Measurements from ENCODE around the gene NACC2. TPM values are rescaled to one million over a fixed set of nuclear protein-coding genes. Genes with fewer than 3 reads are reported as not detected.

Gene NACC2
- total and polyA plus RNA-seq, 10 of the 15 experiments (the other 5 are each of a cell fraction or from before 2014, with no cell fraction given) = 0.66 to 14.7 (median 3.5) TPM

DNA sequence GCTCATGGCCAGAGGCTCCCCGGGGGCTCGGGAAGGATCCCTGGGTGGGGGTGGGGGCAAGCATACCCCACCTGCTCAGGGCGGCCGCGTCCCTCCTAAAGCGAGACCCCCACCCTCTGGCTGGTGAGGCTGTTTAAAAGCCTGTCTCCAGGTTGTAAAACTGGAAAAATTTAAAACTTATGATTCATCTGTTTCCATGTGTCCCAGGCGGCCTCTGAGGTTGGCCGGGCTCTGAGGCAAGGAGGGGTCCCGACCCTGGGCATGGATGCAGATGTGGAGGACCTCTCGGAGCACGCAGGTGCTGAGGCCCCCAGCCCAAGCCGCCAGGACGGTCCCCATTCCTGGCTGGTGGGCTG lies 47.7 kb upstream of the NACC2 start:
- BruUV-seq (replicated peaks) = no TSS peak
- Histone ChIP-seq H3K4me3 (no peak overlapping the region), H3K27ac (ENCODE audit: control insufficient read depth, insufficient read depth) (no peak overlapping the region), H3K79me2 (ENCODE audit: control insufficient read depth, insufficient read depth, low read length) (no peaks in the 10 kb centered on the region), H3K27me3 (replicated peaks in 1 of 2; ENCODE audit: control insufficient read depth in 2 of 2, insufficient read depth in 2 of 2, low read length in 1 of 2) (peaks cover 0 to 2% of the 10 kb centered on the region in 2 experiments; a peak in 2 of 4 replicates), H2AFZ (ENCODE audit: control insufficient read depth, low read depth, low read length) (no peak overlapping the region), H3K4me1 (ENCODE audit: control insufficient read depth, insufficient read depth, low read length) (no peaks in the 10 kb centered on the region), H3K9ac (ENCODE audit: control insufficient read depth, insufficient read depth, low read length) (no peak overlapping the region), H3K36me3 (ENCODE audit: control insufficient read depth in 2 of 2, insufficient read depth in 2 of 2, low read length in 1 of 2) (no peaks in the 10 kb centered on the region), H3K4me2 (ENCODE audit: control insufficient read depth, insufficient read depth) (no peak overlapping the region), H4K20me1 (ENCODE audit: control insufficient read depth, insufficient read depth) (no peaks in the 10 kb centered on the region), H3K9me3 (replicated peaks; ENCODE audit: control insufficient read depth, insufficient read depth, low read length) (no peaks in the 10 kb centered on the region)
- CTCF ChIA-PET = no interaction called here
- ATAC-seq (no peak), DNase-seq (ENCODE audit: low read depth, low spot score) (no peak), FAIRE-seq (no peak)
- SMC1A ChIA-PET (ENCODE audit: uncharacterized antibody, unreplicated experiment) = no interaction called here
- in situ Hi-C loops (cut with MboI) (no loop called here), intact Hi-C loops (cut with micrococcal nuclease; ENCODE audit: unreplicated experiment) (no loop called here)
- TF ChIP-seq NBN (IDR thresholded peaks at IDR 0.05) (no peak), CHD1 (IDR thresholded peaks at IDR 0.05; ENCODE audit: low read depth, low read length) (no peak), CEBPB (IDR thresholded peaks at IDR 0.05; ENCODE audit: borderline replicate concordance in 1 of 2, low read depth in 2 of 2, low read length in 2 of 2) (no peak), TARDBP (IDR thresholded peaks at IDR 0.05; ENCODE audit: borderline replicate concordance) (no peak), RAD51 (IDR thresholded peaks at IDR 0.05) (no peak), HDGF (IDR thresholded peaks at IDR 0.05) (no peak), ZNF622 (IDR thresholded peaks at IDR 0.05) (no peak), KDM1A (IDR thresholded peaks at IDR 0.05; ENCODE audit: borderline replicate concordance) (no peak), MLLT1 (IDR thresholded peaks at IDR 0.05) (no peak)
- TF ChIP-seq, protein P1, sequence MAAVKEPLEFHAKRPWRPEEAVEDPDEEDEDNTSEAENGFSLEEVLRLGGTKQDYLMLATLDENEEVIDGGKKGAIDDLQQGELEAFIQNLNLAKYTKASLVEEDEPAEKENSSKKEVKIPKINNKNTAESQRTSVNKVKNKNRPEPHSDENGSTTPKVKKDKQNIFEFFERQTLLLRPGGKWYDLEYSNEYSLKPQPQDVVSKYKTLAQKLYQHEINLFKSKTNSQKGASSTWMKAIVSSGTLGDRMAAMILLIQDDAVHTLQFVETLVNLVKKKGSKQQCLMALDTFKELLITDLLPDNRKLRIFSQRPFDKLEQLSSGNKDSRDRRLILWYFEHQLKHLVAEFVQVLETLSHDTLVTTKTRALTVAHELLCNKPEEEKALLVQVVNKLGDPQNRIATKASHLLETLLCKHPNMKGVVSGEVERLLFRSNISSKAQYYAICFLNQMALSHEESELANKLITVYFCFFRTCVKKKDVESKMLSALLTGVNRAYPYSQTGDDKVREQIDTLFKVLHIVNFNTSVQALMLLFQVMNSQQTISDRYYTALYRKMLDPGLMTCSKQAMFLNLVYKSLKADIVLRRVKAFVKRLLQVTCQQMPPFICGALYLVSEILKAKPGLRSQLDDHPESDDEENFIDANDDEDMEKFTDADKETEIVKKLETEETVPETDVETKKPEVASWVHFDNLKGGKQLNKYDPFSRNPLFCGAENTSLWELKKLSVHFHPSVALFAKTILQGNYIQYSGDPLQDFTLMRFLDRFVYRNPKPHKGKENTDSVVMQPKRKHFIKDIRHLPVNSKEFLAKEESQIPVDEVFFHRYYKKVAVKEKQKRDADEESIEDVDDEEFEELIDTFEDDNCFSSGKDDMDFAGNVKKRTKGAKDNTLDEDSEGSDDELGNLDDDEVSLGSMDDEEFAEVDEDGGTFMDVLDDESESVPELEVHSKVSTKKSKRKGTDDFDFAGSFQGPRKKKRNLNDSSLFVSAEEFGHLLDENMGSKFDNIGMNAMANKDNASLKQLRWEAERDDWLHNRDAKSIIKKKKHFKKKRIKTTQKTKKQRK (IDR thresholded peaks at IDR 0.05; ENCODE audit: low read depth, low read length) = no peak
- TF ChIP-seq, protein P2, sequence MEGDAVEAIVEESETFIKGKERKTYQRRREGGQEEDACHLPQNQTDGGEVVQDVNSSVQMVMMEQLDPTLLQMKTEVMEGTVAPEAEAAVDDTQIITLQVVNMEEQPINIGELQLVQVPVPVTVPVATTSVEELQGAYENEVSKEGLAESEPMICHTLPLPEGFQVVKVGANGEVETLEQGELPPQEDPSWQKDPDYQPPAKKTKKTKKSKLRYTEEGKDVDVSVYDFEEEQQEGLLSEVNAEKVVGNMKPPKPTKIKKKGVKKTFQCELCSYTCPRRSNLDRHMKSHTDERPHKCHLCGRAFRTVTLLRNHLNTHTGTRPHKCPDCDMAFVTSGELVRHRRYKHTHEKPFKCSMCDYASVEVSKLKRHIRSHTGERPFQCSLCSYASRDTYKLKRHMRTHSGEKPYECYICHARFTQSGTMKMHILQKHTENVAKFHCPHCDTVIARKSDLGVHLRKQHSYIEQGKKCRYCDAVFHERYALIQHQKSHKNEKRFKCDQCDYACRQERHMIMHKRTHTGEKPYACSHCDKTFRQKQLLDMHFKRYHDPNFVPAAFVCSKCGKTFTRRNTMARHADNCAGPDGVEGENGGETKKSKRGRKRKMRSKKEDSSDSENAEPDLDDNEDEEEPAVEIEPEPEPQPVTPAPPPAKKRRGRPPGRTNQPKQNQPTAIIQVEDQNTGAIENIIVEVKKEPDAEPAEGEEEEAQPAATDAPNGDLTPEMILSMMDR (IDR thresholded peaks at IDR 0.05 in 2 of 3, conservative IDR thresholded peaks at IDR 0.05 in 1 of 3; ENCODE audit: control insufficient read depth in 2 of 3, extremely low read depth in 1 of 3, insufficient read depth in 1 of 3, low read depth in 3 of 3, low read length in 3 of 3) = no peak
- POLR2A ChIA-PET = no interaction called here
- WGBS (ENCODE audit: insufficient coverage, insufficient replicate concordance, low lambda C conversion rate, missing lambda C conversion rate) = 19% methylated on average over 13 of the region's 13 CpGs
- RAD21 ChIA-PET (ENCODE audit: unreplicated experiment) = no interaction called here

Measured in GM12878 (cell line).